RWPE1 (cell line): ENCODE results near the gene PAPOLB.

Source experiments
- CTCF ChIA-PET: fragments of 350-600 bp; sonication (Branson Sonifier 250); formaldehyde crosslinking; extraction: SDS; loops from one replicate; lab custom pipeline; 2021; lab: Yijun Ruan, JAX
- POLR2A ChIA-PET: fragments of 400-600 bp; formaldehyde crosslinking; extraction: SDS; loops from one replicate; lab custom pipeline; 2020; ENCODE audit warnings: antibody characterized with exemption; ENCODE audit not compliant: low non-redundant PET; lab: Yijun Ruan, JAX
- DNase-seq: peaks from one replicate; pipeline ENCODE4 v3.0.0; 2012; ENCODE audit warnings: low spot score
- H3K27ac ChIP-seq: fragments of 450-650 bp; 2 replicates; pipeline ENCODE4 v1.5.1; 2017
- TF ChIP-seq, protein P1 (sequence below): fragments of 450-650 bp; conservative IDR thresholded peaks from 2 replicates; pipeline ENCODE4 v1.5.1; 2017; ENCODE audit warnings: low read depth, mild to moderate bottlenecking

PAPOLB gene

DNA sequence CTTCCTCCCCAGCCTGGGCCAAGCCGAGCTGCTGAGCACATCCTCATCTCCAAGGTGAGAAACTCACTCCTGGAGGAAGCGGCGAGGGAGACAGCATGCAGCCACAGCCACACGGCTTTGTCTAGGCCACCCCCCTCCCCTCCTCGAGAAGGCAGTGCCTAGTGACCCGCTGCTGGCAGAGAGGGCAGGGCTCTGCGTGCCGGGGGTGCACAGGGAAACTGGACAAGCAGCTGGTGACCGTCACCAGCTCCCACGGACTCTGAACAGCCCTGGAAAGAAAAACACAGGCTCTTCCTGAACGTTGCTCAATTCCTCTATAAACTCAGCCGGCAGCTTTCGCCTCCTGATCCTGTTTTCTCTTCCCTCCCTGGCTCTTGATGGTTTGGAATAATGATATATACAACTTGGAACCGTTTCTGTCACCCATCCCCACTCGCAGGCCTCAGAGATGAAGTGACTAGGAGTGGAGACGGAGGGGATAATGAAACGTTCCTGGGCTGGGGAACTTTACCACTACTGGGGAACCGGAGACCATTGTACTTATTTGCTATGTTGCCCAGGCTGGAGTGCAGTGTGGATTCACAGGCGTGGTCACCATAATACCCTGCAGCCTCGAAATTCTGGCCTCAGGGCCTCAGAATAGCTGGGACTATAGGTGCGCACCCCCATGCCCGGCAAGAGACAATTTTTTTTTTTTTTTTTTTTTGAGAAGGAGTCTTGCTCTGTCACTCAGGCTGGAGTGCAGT, 19.3 kb downstream of the PAPOLB start:
- H3K27ac ChIP-seq = no peak overlapping the region
- TF ChIP-seq, protein P1, sequence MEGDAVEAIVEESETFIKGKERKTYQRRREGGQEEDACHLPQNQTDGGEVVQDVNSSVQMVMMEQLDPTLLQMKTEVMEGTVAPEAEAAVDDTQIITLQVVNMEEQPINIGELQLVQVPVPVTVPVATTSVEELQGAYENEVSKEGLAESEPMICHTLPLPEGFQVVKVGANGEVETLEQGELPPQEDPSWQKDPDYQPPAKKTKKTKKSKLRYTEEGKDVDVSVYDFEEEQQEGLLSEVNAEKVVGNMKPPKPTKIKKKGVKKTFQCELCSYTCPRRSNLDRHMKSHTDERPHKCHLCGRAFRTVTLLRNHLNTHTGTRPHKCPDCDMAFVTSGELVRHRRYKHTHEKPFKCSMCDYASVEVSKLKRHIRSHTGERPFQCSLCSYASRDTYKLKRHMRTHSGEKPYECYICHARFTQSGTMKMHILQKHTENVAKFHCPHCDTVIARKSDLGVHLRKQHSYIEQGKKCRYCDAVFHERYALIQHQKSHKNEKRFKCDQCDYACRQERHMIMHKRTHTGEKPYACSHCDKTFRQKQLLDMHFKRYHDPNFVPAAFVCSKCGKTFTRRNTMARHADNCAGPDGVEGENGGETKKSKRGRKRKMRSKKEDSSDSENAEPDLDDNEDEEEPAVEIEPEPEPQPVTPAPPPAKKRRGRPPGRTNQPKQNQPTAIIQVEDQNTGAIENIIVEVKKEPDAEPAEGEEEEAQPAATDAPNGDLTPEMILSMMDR = no peak
- POLR2A ChIA-PET = no interaction called here
- CTCF ChIA-PET = no interaction called here
- DNase-seq = no peak

DNA sequence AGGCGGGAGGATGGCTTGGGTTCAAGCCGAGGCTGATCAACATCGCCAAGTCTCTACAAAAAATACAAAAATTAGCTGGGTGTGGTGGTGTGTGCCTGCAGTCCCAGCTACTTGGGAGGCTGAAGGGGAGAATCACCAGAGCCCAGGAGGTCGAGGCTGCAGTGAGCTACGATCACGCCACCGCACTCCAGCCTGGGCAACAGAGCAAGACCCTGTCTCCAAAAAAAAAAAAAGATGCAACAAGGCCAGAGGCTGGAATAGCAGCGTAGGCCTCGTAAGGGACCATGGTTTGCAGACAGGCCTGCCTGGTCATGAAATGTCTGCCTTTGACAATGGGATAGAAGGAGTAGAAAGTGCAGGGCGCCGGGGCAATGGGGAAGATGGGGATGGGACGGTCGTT, 20.0 kb downstream of the PAPOLB start:
- CTCF ChIA-PET = no interaction called here
- TF ChIP-seq, protein P1 = no peak
- no peak overlapping the region for H3K27ac ChIP-seq
- POLR2A ChIA-PET = no interaction called here
- DNase-seq = no peak

DNA sequence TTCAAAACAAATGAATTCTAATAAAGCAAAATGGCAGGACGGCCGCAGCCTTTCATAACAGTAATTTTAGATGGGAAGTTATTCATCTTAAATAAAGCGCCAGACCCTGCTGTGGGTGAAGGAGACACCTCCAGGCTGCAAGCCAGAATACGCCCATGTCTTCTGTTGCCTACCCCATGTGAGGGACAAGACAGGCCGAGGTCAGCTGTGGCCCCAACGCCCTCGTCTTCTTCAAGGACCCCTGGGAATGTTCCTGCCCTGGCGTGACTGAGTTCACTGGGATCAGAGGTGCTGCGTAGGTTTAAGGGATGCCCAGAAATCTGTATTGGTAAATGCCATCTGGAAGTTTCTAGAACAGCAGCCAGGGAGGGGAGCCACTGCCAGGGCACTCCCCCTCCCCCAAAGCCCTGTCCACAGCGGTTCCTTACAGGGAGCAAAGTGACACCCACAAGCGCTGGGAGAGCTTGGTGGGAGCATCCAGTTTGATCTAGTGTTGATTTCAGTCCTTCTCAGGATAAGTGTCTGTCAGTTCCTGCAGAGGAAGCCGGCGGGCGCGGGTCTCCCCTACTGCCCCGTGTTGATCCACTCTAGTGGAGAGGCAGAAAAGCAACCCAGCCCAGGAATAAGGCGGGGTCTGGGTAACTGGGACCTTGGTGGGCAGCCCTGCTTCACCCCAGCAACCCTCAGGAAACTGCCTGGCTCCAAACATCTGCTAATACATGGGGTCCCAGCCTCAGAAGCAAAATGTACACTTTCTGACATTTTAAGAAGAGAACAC, 20.6 kb downstream of the PAPOLB start:
- TF ChIP-seq, protein P1 = no peak
- POLR2A ChIA-PET = no interaction called here
- CTCF ChIA-PET = no interaction called here
- H3K27ac ChIP-seq = no peak overlapping the region
- no peak for DNase-seq

DNA sequence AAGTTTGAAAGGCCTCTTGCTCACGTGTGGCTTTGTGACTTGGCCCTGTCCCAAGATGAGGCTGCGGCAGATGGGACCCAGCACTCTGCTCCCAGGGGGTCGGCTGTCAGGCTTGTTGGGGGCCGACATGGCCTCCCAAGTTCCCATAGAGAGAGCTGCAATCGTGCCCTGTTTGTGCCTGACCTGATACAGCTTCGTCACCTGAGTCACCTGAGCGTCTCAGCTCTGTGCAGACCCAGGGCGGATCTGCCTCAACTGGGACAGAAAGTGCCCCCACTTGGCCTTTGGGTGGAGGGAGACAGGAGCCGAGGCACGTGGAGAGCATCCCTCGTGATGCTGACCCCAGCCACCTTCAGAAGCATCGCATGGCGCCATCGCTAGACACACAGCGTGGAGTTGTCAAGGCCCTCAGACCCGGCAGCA, 21.7 kb downstream of the PAPOLB start:
- no peak for DNase-seq
- TF ChIP-seq, protein P1 = no peak
- CTCF ChIA-PET = interaction anchor here (0.7 kb wide), 1 partner anchor 1680 kb away, joined by 3 read pairs; no protein-coding TSS in a partner anchor
- POLR2A ChIA-PET = no interaction called here
- H3K27ac ChIP-seq = no peak overlapping the region

DNA sequence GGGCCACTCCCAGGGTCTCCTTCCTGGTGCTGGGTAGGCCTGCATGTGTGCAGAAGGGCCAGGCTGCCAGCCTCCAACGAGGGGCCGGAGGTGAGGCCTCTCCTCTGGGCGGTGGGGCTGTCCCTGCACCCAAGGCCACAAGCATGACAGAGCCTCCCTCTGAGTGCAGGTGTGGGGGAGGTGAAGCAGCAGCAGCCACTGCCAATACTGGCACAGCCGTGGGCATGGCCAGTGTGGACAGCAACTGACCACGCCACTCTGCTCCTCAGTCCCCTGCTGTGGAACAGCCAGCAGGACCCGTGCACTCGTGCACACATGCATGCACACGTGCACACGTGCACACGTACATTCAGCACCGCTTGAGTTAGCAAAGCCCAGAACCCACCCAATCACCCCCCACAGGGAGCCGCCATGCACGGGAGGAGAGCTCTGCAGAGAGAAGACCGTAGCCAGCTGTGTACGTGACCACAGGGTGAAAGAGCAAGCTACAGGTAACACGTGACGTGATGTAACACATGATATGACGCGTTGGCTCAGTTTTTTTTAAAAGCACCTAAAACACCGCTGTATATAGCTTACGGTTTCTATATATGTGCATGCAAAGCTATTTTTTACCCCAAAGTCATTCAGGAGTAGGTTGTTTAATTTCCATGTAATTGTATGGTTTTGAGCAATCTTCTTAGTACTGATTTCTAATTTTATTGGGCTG, 23.1 kb downstream of the PAPOLB start:
- POLR2A ChIA-PET = no interaction called here
- H3K27ac ChIP-seq = no peak overlapping the region
- CTCF ChIA-PET = no interaction called here
- TF ChIP-seq, protein P1 = no peak
- DNase-seq = no peak
